Activated gamma-delta T cell treated with anti-CD3 and anti-CD28 coated beads, Interleukin-2, amount 50 U/mL, for 16 hours (primary cell): ENCODE data around the gene THAP8.

Source experiments
- DNase-seq: peaks from one replicate; pipeline ENCODE4 v3.0.0-alpha.2; 2020; ENCODE audit warnings: low read depth

The THAP8 gene

GRCh38 chr19:36054119-36054732 lies at the start of gene THAP8:
Gene THAP8, minus strand, starts transcription at chr19:36054285. Its CDS starts 68 bp downstream, at chr19:36054217.
- DNase-seq = peak; percentile 100

GRCh38 chr19:36103040-36103626 lies 49.0 kb upstream of the THAP8 start:
- no peak for DNase-seq

GRCh38 chr19:36101550-36102327 lies 47.7 kb upstream of the THAP8 start:
- DNase-seq = no peak

GRCh38 chr19:36100476-36100875 lies 46.4 kb upstream of the THAP8 start:
- DNase-seq = no peak

GRCh38 chr19:36099166-36099785 lies 45.2 kb upstream of the THAP8 start:
- DNase-seq = no peak

- no peak for DNase-seq
Measured at GRCh38 chr19:36097036-36097435, 43.0 kb upstream of the THAP8 start.

GRCh38 chr19:36093687-36094086 lies 39.6 kb upstream of the THAP8 start:
- no peak for DNase-seq

- DNase-seq = no peak
Measured at GRCh38 chr19:36093146-36093662, 39.1 kb upstream of the THAP8 start.

GRCh38 chr19:36092566-36092965 lies 38.5 kb upstream of the THAP8 start:
- DNase-seq = no peak

- DNase-seq = no peak
Measured at GRCh38 chr19:36090910-36091695, 37.0 kb upstream of the THAP8 start.

- no peak for DNase-seq
Measured at GRCh38 chr19:36089847-36090246, 35.8 kb upstream of the THAP8 start.

- no peak for DNase-seq
Measured at GRCh38 chr19:36086326-36086725, 32.2 kb upstream of the THAP8 start.

- no peak for DNase-seq
Measured at GRCh38 chr19:36084231-36085009, 30.3 kb upstream of the THAP8 start.

GRCh38 chr19:36082916-36083315 lies 28.8 kb upstream of the THAP8 start:
- no peak for DNase-seq

- DNase-seq = no peak
Measured at GRCh38 chr19:36081894-36082293, 27.8 kb upstream of the THAP8 start.

GRCh38 chr19:36081385-36081784 lies 27.3 kb upstream of the THAP8 start:
- DNase-seq = no peak

- no peak for DNase-seq
Measured at GRCh38 chr19:36079389-36079945, 25.4 kb upstream of the THAP8 start.

GRCh38 chr19:36073121-36073876 lies 19.2 kb upstream of the THAP8 start:
- no peak for DNase-seq

GRCh38 chr19:36072081-36072480 lies 18.0 kb upstream of the THAP8 start:
- no peak for DNase-seq
